Urothelium cell line (cell line): ENCODE results near the gene MSI2.

Experiments used
- DNase-seq: peaks from one replicate; pipeline ENCODE4 v3.0.0; 2011; ENCODE audit warnings: low spot score, mixed read lengths
- FAIRE-seq: peaks from 2 replicates; lab custom pipeline; 2011; peaks lifted over from hg19 to GRCh38; lab: Jason Lieb, UNC

Gene MSI2

DNA sequence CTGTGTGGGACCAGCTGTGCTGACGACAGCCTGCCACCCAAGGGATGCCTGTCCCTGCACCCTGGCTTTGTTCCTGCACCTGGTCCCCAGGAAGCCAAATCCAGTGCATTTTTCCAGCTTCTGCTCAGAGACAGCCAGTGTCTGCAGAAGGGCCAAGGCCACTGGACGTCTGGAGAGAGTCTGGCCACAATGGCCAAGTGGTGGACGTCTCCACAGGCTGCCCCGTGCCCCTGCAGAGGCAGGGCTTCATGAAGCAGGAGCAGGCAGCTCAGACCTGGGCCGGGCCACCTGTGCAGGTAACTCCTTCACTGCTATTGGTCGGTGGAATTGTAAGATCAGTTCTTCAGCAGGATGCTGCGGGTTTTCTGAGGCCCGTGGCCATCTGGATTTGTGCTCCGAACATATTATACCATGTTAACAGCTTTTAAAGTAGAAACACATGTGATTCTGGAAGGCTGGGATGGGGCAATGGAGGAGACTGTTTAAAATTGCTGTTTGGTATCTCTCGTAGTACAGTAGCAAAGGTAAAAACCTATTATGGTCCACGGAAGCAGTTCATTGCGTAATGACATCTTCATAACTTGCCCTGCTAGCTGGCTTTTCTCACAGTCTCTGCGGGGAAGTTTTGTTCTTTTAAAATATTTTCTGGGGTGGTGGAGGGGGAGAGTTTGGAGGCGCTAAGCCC, 303.5 kb downstream of the MSI2 start:
- peak; percentile 76 for FAIRE-seq
- no peak for DNase-seq

DNA sequence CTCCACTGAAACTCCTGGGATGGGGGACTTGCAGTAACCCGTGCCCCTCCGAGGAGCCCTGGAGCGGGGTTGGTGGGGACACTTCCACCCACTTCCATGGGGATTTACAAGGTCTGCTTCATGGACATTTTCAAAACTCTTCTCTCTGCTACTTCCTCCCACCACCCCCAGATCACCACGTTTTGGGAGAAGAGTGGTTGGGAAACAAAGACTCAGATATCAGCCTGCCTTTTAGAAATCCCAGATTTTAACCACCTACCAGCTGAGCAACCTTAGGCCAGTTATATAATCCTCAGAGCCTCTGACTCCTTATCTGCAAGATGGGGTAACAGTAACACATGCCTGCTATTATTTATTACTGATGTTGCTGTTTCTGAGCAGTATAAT, 304.0 kb downstream of the MSI2 start:
- no peak for FAIRE-seq
- no peak for DNase-seq

DNA sequence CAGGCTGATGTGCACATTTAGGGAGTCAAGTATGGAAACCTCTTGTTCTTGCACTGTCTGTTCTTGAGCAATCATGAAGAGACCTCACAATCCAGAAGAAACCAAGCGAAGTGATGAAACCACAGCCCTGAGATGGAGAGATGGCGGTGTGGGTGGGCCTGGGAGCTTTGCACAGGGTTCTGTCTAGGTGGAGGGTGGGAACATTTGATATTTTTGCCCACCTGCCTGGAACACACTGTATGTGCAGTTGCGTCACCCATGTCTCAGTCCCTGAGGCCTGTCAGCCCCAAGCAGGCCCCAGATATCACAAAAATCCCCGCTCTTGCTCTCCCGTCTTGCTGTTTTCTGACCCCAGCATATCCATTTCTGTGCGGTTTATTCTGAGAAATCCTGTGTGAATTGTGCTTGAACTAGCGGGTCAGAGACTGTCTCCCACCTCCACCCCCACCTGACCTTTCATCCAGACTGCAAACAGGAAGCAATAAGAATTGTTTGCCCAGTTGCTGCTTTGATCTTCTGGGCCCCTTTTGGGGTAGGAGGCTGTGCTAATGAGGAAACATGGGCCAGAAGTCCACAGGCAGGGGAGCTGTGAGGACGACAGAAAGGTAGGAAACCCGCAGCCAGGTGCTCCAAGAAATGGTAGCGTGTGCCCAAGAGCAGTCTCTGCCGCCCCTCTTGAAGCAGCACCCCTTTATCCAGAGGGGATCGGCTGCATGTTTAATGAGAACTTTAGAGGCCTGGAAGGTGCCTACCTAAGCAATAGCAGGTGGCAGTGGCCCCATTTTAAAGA, 304.9 kb downstream of the MSI2 start:
- FAIRE-seq, result peak; percentile 55
- DNase-seq, result no peak

DNA sequence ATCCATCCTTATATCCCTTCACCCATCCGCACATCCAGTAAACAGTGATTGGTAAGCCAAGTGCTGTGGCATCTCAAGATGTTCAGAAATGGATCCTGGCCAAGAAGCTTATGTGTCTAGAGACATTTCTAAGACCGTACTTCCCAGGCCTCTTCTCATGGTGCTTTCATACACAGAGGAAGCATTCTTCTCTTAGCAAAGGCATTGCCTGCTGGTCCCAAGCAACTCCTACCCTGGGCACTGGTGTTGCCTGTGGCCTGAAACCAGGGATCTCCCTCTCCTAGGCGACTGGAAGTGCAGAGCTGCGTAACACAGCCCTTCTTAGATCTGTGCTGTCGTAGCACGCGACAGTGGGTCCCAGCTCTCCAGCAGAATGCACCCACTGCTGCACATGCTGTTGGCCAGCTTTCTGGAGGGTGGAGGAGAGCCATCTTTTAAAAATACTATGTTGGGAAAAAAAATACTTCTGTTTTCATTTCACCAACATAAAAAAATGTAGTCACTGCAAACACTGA, 305.9 kb downstream of the MSI2 start:
- FAIRE-seq (peak; percentile 94), DNase-seq (no peak)

DNA sequence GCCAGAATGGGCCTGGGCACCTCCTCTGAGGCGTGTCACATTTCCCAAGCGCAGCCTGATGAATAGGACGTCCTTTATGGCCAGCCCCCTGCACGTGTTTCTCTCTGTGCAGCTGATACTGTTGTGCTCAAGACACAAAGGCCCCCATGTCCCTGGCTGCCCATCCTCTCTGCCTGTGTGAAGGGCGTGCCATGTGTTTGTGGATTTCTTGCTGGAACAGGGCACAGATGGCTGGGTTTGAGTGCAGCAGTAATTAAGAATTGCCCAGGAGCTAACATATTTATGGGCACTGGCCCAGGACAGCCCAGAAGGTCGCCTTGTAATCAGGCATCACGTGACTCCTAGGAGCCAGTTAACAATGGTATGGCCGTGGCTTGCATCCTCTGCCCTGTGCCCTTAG, 307.6 kb downstream of the MSI2 start:
- DNase-seq, result no peak
- FAIRE-seq, result no peak

DNA sequence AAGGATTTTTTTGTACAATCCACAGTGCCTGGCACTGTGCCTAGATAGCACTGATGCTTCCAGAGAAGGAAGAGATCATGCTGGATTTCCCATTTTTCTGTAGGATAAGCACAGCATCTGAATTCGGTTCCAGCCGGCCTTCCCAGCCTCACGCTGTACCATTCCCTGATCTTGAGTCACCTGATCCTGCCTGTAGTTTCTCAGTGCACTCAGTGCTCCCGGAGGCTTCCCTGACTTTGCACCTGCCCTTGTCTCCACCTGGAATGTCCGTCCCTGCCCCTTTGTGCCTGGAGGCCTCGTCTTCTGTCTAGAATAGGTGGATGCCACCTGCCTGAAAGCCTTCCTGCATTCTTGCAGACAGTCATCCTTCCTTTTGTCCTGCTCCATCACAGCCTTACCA, 308.9 kb downstream of the MSI2 start:
- DNase-seq (no peak), FAIRE-seq (no peak)

DNA sequence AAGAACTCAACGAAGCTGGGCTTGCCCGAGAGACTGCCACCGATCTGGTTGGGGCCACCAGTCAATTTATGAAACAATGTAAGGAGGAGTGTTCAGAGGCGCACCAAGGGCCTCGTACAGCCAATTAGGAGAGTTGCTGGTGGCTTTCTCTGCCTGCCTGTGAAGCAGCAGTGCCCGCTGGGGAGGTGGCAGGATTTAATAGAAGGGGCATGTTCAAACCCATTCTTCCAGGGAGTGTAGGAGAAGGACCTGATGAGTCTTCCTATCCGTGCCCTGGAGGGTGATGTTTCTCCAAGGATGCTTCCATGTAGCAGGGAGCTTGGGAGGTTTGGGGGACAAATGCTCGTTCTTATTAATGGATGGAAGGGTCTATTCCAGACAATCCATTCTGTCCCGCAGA, 310.4 kb downstream of the MSI2 start:
- no peak for FAIRE-seq
- DNase-seq, result no peak

DNA sequence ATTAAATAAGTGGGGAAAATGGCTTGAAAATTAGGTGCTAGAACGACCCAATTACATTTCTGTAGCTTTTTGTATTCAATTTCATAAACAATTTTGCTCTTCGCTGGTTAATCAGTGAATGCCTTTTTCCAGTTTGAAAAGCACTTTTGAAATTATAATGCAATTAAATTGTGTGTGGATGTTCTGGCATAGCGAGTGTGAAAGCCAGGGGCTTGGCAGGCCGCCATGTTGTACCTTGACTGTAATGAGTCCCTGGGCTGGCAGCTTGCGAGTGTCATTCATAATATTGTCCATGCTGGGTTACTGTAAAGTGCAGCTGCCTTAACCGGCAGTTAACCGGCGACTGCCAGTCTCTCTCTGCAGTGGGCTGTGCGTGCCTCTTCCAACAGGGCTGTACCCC, 310.9 kb downstream of the MSI2 start:
- DNase-seq, result no peak
- FAIRE-seq, result no peak

DNA sequence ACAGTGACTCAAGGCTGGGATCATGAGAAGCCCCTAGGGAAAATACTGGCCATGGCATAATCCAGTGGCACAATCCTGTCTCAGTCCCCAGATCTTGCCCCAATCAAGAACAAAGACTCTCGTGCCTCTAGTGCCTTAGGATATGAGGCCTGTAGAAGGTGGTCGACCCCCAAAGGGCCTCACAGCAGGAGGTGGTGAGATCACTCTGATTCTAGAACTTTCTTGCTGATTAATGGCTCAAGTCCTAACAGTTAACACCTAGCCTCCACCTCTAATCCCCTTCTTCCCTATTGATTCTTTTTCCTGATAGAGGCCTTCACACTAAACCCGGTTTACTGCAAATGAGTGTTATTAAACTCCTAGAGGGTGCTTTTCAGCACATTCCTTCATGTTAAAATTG, 312.0 kb downstream of the MSI2 start:
- DNase-seq (no peak), FAIRE-seq (no peak)

DNA sequence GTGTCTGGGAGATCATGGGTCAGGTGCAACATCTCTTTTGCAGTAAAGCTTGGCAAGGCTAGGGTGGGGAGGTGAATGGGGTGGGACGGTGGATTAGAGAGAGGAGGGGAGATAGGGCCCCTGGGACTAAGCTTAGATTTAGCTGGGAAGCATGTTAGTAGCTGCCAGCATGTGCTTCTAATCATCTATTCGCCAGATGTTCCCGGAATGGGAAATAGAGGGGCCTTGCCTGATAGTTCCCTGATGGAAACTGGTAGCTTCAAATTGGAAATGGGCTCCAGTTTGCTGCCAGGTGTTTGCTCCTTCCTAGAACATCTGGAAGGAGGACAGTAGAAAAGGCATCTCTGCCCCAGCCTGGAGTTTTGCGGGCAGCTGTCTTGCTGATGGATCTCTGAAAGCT, 312.7 kb downstream of the MSI2 start:
- FAIRE-seq (no peak), DNase-seq (no peak)

DNA sequence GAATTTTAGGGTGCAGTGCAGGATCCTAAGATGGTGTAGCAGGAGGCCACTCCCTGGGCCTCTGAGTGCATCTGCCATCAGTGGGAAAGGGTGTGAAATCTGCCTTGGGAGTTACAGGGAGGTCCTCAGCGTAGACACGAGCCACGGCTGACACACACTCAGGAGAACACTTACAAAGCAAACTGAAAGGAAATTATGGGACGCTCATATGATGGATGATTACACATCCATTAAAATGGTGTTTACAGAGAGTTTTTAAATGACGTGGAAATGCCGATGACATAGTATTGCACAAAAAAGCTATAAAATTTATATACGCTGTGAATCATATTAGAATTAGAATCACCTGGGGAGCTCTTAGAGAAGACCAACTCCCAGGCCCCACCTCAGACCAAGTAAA, 313.5 kb downstream of the MSI2 start:
- DNase-seq (no peak), FAIRE-seq (no peak)

DNA sequence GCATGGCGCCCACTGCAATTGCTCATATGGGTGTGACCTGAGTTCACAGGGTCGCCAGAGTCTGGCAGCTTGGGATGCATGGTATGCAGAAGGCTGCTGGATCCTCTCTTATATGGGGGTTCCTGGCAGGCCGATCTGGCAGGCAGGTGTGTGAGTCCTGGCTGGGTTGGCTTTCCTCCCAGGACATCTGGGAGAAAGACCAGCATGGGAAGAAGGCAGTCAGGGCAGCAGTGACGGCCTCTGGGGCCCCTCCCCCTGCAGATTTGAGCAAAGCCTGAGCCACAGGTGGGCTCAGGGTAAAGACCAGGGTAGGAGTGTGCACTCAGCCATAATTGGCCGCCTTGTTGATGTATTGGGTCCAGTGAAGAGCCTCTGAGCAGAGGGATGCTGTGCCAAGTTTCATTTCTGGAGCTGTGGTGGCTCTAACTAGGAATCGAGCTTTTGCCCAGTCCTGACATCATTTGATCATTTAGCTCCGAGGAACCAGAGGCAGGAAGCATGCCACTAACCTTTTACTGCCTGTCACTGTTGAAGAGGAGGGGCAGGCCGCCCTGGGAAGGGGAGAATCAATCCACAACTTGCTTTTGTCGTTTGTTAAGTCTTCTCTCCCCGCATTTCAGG, 314.5 kb downstream of the MSI2 start:
- no peak for DNase-seq
- FAIRE-seq, result no peak

DNA sequence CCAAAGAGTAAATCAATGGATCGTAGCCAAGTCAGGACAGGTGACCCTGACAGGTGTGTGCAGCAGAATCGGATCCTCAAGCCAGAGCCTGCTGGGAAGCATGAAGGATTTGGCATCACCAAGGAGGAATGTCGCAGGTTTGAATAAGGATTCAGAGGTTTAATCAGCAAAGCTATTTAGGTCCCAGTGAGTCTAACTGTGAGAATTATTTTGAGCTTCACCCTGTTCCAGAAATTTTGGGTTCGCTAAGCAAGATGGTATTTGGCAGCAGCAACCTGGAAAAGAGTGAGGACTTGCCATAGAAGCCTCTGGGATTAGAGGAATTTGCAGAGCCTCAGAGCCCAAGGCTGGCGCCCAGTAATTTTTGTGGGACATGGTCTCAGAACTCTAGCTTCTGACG, 315.7 kb downstream of the MSI2 start:
- FAIRE-seq, result no peak
- no peak for DNase-seq

DNA sequence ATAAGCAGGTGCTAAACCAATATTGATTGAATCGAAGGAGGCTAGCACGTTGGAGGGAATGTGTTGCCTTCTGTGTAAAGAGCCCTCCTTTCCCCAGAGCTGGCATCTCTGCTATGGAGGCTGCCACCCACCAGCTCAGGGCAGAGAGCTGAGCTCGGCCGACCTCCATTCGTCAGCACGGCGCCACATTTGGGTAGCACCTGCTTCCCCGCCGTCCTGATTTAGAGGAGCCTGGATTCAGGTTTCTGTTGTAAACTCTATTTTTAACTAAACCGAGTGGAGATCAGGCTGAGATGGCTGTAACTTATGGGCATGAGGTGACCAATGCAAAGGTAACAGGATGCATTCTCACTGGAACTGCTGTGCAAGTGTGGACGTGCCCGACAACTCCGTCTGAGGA, 316.3 kb downstream of the MSI2 start:
- no peak for DNase-seq
- FAIRE-seq, result peak; percentile 71

DNA sequence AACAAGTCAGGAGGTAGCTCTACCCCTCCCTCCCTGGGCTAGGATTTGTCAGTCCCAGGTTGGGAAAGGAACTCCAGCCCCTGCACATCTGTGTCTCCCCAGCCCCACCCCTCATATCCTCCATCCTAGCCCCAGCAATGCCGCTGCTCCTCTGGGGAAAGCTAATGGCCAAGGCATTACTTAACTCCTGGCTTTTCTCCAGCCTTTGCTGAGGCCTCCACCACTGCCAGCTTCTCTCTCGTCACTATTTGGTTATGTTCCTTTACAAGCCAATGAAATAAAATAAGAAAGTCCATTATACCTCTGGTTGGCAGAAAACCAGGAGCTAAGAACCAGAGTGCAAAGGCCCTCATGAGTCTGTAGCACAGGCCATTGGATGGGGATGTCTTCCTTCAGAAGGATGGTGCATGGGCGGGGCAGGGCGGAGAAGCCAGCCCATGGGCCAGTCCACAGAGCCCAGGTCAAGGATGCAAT, 317.8 kb downstream of the MSI2 start:
- no peak for FAIRE-seq
- DNase-seq, result no peak

DNA sequence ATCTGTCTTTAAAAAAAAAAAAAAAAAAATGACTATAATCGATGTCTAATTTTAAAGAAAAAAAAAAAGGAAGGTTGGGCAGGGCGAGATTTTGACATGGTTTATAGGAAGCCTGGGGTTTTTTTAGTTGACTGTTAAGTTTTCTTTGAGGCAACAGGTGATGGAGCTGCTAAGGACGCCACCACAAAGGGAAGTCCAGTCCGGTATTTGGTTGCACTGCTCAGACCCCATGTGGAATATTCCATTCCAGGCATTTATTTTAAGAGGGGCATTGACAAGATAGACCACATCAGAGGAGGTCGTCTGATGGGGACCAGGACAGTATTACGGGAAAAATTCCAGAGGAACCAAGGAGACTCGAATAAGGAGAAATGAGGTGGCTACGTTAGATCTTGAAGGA, 320.4 kb downstream of the MSI2 start:
- FAIRE-seq (no peak), DNase-seq (no peak)

DNA sequence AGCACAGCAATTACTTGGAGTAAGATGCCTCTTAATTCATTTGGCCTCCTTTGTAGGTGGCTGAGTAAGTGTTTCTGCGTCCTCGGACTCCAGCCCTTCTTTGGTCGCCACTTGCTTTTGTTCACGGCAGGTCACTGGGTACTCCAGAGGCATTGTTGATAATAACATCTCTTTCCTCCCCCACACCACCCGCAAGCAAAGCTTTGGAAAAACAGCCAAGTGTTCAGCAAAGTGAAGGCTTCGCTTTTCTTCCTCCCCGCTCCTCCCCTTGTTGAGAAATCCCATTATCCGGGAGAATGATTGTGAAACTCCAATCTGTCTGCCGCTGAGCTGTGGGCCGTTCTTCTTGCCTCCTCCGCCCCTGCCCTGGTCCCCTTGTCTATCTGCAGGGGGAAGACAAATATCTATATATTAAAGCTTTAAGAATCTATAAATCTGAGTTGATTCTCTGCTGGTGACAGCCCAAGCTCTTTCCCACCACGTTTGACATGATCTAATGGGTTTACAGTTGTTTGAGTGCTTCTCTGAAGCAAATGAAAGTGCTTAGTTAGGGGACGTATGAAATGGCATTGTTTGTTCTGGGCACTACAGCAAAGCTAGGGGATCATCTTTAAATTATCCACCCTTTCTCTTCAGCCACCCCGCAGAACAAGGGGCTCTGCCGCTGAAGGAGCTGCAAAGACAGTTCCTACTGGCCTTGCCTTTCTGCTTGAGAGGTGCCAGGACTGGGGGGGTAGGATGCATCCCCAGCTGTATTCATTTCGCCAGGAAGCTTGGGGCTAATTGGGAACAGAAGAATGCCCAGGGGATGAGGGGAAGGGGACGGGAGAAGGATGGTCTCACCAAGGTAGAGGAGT, 321.7 kb downstream of the MSI2 start:
- no peak for DNase-seq
- peak; percentile 50 for FAIRE-seq

DNA sequence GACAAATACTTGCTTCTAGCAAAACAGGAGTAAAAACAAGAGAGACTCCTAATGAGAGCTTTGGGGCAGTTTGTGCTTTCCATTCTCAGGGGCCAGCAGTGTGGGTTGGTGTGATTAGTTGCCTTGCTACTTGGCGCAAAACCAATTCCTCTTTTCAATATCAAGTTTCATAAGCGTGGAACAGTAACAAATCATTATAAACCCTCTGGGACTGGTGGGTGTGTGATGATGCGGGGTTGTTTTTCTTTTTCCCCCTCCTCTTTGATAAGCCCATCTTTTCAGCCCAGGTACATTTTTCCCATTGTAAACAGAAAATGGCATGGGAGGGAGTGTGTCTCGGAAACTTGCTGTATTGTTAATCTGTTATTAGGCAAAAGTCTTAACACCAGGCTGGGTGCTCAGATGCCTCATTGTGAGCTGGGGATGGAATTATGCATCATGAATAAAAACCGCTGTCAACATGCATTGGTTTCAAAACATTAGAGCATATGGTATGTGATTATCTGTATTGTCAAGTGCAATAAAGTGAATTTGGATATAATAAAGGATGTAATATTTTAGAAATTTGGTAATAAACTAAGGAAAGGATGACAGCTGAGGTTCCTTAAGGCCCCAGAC, 322.4 kb downstream of the MSI2 start:
- DNase-seq (no peak), FAIRE-seq (peak; percentile 70)

DNA sequence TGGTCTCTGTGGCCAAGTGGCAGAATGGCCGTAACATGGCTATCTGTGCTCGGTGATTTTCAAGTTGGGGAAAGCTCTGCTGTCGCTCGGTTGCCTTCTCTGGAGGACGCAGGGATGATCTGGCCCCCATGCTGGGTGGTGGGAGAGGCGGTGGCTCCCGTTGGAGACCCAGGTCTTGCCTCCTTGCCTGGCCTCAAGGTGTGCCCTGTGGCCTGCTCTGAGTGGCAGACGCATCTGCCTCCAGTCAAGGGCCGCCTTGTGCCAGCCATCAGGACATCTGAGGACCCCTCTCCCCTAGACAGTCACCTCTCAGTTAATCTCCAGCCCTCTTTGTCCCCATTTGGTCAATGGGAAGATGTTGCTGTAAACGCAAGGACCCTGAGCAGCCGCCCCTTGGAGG, 322.9 kb downstream of the MSI2 start:
- DNase-seq (no peak), FAIRE-seq (peak; percentile 32)

DNA sequence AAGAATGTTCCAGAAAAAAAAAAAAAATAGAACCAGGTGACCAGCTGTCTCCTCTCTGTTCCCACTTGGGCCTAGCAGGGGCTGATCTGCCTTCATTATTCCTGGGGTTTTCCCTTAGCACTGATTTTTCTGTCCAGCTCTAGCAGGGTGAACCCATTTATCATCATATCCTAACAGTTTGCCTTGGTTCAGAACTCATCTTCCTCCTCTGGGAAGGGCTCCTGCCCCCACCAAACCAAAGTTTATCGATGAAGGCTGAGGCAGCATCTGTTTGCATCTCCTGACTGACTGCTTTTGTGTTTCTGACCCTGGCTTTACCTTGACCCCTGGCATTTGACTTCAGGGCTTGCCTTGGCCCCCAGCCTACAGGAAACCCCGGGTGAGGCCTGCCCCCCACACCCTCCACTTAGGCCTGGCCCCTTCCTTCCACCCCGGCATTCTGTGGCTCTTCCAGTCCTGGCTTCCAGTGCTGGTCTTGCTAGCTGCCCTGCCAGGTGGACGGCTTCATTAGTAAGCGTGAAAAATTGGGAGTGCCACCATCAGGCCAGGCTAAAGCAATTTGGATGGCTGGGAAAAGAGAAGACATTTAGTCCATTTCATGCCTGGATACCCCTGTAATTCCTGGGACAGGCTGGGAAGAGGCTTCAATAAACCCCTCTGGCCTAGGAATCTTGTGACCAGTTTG, 323.9 kb downstream of the MSI2 start:
- FAIRE-seq (peak; percentile 89), DNase-seq (no peak)
